Astrocyte of the cerebellum (primary cell): ENCODE measurements around the gene ZNF74.

Experiments
- DNase-seq: peaks from one replicate; pipeline ENCODE4 v3.0.0-alpha.2; 2011; ENCODE audit warnings: low read depth
- H3K4me3 ChIP-seq: 2 replicates; pipeline ENCODE4 v1.5.1; 2011; ENCODE audit warnings: mild to moderate bottlenecking, low read depth, low read length, moderate library complexity
- CTCF ChIP-seq: IDR thresholded peaks from 2 replicates; pipeline ENCODE4 v1.5.1; 2012; ENCODE audit warnings: low read length, low read depth, moderate library complexity, mild to moderate bottlenecking; ENCODE audit errors: missing control alignments
- in situ Hi-C: cut with HindIII; loops from 2 replicates; pipeline ENCODE4 v1.10.0; 2017; ENCODE audit warnings: low sequenced_read_pairs

ZNF74 gene

GRCh38 chr22:20424568-20424931 is 30.6 kb downstream of the ZNF74 start:
- in situ Hi-C loops, result no loop called here
- no peak overlapping the region for H3K4me3 ChIP-seq
- no peak for DNase-seq
- no peak for TF ChIP-seq CTCF

- TF ChIP-seq CTCF, result no peak
- H3K4me3 ChIP-seq, result no peak overlapping the region
- DNase-seq, result no peak
- in situ Hi-C loops, result no loop called here
Measured at GRCh38 chr22:20424932-20425565, 31.1 kb downstream of the ZNF74 start.

GRCh38 chr22:20425566-20426258 is 31.8 kb downstream of the ZNF74 start:
- in situ Hi-C loops, result no loop called here
- H3K4me3 ChIP-seq, result no peak overlapping the region
- DNase-seq, result no peak
- no peak for TF ChIP-seq CTCF

- no peak for TF ChIP-seq CTCF
- in situ Hi-C loops, result no loop called here
- H3K4me3 ChIP-seq, result no peak overlapping the region
- no peak for DNase-seq
Measured at GRCh38 chr22:20426259-20426615, 32.3 kb downstream of the ZNF74 start.

GRCh38 chr22:20427104-20427944 is 33.4 kb downstream of the ZNF74 start:
- no peak overlapping the region for H3K4me3 ChIP-seq
- no peak for DNase-seq
- in situ Hi-C loops, result no loop called here
- no peak for TF ChIP-seq CTCF

- DNase-seq, result no peak
- in situ Hi-C loops, result no loop called here
- no peak for TF ChIP-seq CTCF
- no peak overlapping the region for H3K4me3 ChIP-seq
Measured at GRCh38 chr22:20427945-20428417, 34.0 kb downstream of the ZNF74 start.
